HUES48 (cell line): Measurements from ENCODE around the gene FXYD3.

ENCODE experiments used
- H3K27ac ChIP-seq: one replicate; pipeline ENCODE4 v1.7.0; 2013; ENCODE audit warnings: low read depth, low read length, inconsistent platforms
- H3K27me3 ChIP-seq: 2 replicates; pipeline ENCODE4 v1.6.1; 2013; ENCODE audit warnings: mild to moderate bottlenecking, low read length; ENCODE audit not compliant: control insufficient read depth, insufficient read depth
- H3K36me3 ChIP-seq: 2 replicates; pipeline ENCODE4 v1.6.1; 2013; ENCODE audit warnings: low read length; ENCODE audit not compliant: control insufficient read depth, insufficient read depth
- H3K4me1 ChIP-seq: 2 replicates; pipeline ENCODE4 v1.6.1; 2013; ENCODE audit warnings: mild to moderate bottlenecking, low read length; ENCODE audit not compliant: control insufficient read depth, insufficient read depth
- H3K4me3 ChIP-seq: 2 replicates; pipeline ENCODE4 v1.5.1; 2013; ENCODE audit warnings: mild to moderate bottlenecking, low read depth, low read length
- H3K9ac ChIP-seq: 2 replicates; pipeline ENCODE4 v1.6.1; 2013; ENCODE audit warnings: mild to moderate bottlenecking, low read depth, low read length, moderate library complexity
- H3K9me3 ChIP-seq: 2 replicates; pipeline ENCODE4 v1.6.1; 2013; ENCODE audit warnings: low read length; ENCODE audit not compliant: control insufficient read depth, insufficient read depth

FXYD3 gene

GRCh38 chr19:35075202-35076025, 40.2 kb upstream of the FXYD3 start:
- H3K27ac ChIP-seq: no peak overlapping the region
- no peaks in the 10 kb centered on the region for H3K36me3 ChIP-seq
- no peaks in the 10 kb centered on the region for H3K9me3 ChIP-seq
- H3K4me1 ChIP-seq: no peaks in the 10 kb centered on the region
- no peaks in the 10 kb centered on the region for H3K27me3 ChIP-seq
- no peak overlapping the region for H3K9ac ChIP-seq
- H3K4me3 ChIP-seq: no peak overlapping the region

DNA sequence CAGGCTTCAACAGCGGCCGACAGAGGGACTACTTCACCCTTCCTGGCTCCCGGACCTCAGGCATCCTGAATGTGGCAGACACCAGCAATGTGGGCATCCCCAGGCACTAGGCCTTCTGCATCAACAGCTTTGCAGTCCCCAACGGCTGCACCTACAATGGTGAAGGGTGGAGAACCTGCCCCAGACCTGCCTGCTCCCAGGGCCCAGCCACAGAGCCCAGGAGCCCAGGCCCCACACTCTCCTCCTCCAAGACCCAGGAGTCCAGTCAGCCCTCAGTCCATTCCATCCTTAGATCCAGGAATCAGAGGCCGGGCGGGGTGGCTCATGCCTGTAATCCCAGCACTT, 39.6 kb upstream of the FXYD3 start:
- no peak overlapping the region for H3K4me3 ChIP-seq
- no peaks in the 10 kb centered on the region for H3K36me3 ChIP-seq
- no peak overlapping the region for H3K27ac ChIP-seq
- no peaks in the 10 kb centered on the region for H3K4me1 ChIP-seq
- H3K9ac ChIP-seq: no peak overlapping the region
- no peaks in the 10 kb centered on the region for H3K9me3 ChIP-seq
- H3K27me3 ChIP-seq: no peaks in the 10 kb centered on the region

DNA sequence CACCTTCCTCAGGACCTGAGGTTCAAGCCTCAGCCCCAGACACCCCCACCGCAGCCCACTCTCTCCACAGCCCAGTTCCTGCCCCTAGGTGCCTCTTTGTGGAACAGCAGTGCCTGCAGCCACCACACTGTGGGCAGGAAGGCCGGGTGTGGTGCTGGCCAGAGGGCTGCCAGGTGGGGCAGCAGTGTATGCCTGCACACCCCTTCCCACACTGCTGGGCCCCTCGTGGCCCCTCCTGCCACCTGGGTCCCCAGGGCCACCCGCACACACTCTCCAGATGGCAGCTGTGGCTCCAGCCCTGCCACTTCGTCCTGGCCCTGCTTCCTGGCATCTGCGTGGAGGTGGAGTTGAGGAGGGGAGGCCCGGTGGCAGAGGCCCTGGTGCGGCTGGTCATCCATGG, 39.0 kb upstream of the FXYD3 start:
- Histone ChIP-seq H3K27ac (no peak overlapping the region), H3K36me3 (no peaks in the 10 kb centered on the region), H3K9ac (no peak overlapping the region), H3K4me3 (no peak overlapping the region), H3K4me1 (no peaks in the 10 kb centered on the region), H3K27me3 (no peaks in the 10 kb centered on the region), H3K9me3 (no peaks in the 10 kb centered on the region)

DNA sequence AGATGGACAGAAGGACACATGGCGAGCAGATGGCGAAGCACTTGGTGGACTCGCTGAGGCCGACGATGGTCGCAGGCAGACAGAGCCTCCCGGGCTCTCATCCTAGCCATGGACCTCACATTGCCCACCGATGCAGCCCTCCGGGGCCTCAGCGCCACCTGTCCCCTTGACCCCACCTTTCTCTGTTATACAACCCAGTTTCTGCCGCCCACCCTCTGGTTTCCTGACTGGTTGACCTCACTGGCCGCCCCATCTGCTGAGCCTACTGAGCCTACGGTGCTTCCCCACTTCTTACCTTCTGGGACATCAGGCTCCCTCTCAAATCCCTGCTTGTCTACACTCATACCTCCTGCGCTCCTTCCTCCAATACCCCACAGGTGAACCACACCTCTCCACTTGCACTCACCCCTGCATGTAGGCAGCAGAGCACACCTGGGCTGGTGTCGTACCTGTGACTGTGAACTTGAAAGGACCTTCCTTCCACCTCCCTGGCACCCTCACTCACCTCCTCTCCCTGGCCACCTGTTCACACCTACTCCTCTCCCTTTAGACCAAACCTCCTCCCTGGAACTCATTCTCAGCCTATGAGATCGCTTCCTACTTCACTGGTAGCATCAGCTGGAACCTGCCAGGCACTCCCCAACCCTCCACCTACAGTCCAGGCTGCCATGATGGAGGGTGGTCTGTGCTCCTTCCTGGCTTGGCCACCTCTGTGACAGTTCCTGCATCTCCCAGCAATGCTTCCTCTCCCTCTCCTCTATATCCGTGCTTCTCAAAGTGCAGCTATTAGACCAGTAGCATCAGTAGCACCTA, 38.0 kb upstream of the FXYD3 start:
- Histone ChIP-seq H3K36me3 (no peaks in the 10 kb centered on the region), H3K27me3 (no peaks in the 10 kb centered on the region), H3K9ac (no peak overlapping the region), H3K27ac (no peak overlapping the region), H3K9me3 (no peaks in the 10 kb centered on the region), H3K4me3 (no peak overlapping the region), H3K4me1 (no peaks in the 10 kb centered on the region)

DNA sequence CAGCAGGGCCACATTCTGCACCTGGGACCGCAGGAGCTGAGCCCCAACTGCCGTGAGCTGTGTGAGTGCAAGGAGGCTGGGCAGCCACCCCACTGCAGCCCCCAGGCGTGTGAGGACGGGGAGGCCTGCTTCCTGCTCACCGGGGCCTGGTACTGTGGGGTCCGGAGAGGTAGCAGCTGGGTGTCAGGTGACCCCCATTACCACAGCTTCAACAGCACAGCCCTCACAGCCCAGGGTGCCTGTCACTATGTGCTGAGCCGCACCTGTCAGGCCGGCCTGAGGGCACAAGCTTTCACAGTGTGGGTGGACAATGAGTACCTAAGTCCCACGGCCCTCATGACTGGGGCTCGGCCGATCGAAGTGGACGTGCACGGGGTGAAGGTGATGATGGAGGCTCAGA, 35.8 kb upstream of the FXYD3 start:
- H3K27ac ChIP-seq: no peak overlapping the region
- H3K9me3 ChIP-seq: no peaks in the 10 kb centered on the region
- no peaks in the 10 kb centered on the region for H3K36me3 ChIP-seq
- H3K4me1 ChIP-seq: peaks cover 6% of the 10 kb centered on the region; the same call in 1 of the 2 replicates
- no peaks in the 10 kb centered on the region for H3K27me3 ChIP-seq
- H3K4me3 ChIP-seq: no peak overlapping the region
- no peak overlapping the region for H3K9ac ChIP-seq

- H3K36me3 ChIP-seq: no peaks in the 10 kb centered on the region
- peaks cover 6% of the 10 kb centered on the region; the same call in 1 of the 2 replicates for H3K4me1 ChIP-seq
- no peaks in the 10 kb centered on the region for H3K27me3 ChIP-seq
- H3K9me3 ChIP-seq: no peaks in the 10 kb centered on the region
- H3K9ac ChIP-seq: no peak overlapping the region
- no peak overlapping the region for H3K27ac ChIP-seq
- H3K4me3 ChIP-seq: no peak overlapping the region
Observed at GRCh38 chr19:35080613-35081170, 34.9 kb upstream of the FXYD3 start.

DNA sequence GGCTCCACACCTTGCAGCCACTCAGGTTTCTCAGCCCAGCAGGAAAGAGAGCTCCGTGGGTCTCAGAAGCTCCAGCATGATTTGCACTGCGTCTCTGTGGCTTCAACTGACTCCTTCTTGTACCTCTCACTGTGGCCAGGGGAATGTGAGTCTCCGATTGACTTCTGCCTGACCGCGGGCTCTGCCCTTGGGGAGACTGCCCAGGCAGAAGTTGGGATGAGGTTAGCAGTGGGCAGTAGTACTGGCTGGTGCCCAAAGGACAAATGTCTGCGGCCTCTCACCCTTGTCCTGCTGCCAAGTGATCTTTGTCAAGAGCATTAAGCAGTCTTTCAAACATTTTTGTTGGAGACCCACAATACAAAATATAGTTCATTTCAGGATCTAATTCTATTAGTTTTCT, 34.4 kb upstream of the FXYD3 start:
- Histone ChIP-seq H3K4me1 (peaks cover 6% of the 10 kb centered on the region; the same call in 1 of the 2 replicates), H3K4me3 (no peak overlapping the region), H3K27ac (no peak overlapping the region), H3K36me3 (no peaks in the 10 kb centered on the region), H3K9me3 (no peaks in the 10 kb centered on the region), H3K27me3 (no peaks in the 10 kb centered on the region), H3K9ac (no peak overlapping the region)

- Histone ChIP-seq H3K9me3 (no peaks in the 10 kb centered on the region), H3K27ac (no peak overlapping the region), H3K4me3 (no peak overlapping the region), H3K36me3 (no peaks in the 10 kb centered on the region), H3K9ac (no peak overlapping the region), H3K27me3 (no peaks in the 10 kb centered on the region), H3K4me1 (peaks cover 6% of the 10 kb centered on the region)
Observed at GRCh38 chr19:35083691-35084508, 31.7 kb upstream of the FXYD3 start.

DNA sequence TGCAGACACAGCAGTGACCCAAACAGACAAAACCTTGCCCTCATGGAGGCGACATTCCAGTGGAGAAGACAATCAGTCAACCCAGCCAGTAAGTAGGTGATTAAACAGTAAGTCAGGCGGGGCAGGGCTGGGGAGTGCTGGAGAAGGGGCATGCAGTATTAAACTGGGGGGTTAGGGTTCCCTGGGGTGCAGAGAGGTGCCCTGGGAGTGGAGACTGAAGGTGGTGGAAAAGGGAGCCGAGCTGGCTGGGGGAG, 31.2 kb upstream of the FXYD3 start:
- Histone ChIP-seq H3K9ac (no peak overlapping the region), H3K27ac (no peak overlapping the region), H3K9me3 (no peaks in the 10 kb centered on the region), H3K36me3 (no peaks in the 10 kb centered on the region), H3K27me3 (no peaks in the 10 kb centered on the region), H3K4me1 (peaks cover 6% of the 10 kb centered on the region), H3K4me3 (no peak overlapping the region)

GRCh38 chr19:35085947-35086346, 29.7 kb upstream of the FXYD3 start:
- H3K4me1 ChIP-seq: peaks cover 15% of the 10 kb centered on the region
- no peaks in the 10 kb centered on the region for H3K9me3 ChIP-seq
- H3K4me3 ChIP-seq: no peak overlapping the region
- no peak overlapping the region for H3K27ac ChIP-seq
- no peak overlapping the region for H3K9ac ChIP-seq
- no peaks in the 10 kb centered on the region for H3K27me3 ChIP-seq
- H3K36me3 ChIP-seq: no peaks in the 10 kb centered on the region
